HS-5 (cell line): ENCODE results near the gene RFXANK.

Source experiments
- DNase-seq: peaks from one replicate; pipeline ENCODE4 v3.0.0-alpha.2; 2012; ENCODE audit warnings: low read depth

Gene RFXANK

GRCh38 chr19:19232261-19232721, 40.2 kb downstream of the RFXANK start:
- no peak for DNase-seq

- no peak for DNase-seq
Observed at GRCh38 chr19:19234220-19234816, 42.3 kb downstream of the RFXANK start.

GRCh38 chr19:19236173-19236572, 44.1 kb downstream of the RFXANK start:
- DNase-seq, result no peak

- DNase-seq, result no peak
Observed at GRCh38 chr19:19238126-19238894, 46.3 kb downstream of the RFXANK start.

- DNase-seq, result no peak
Observed at GRCh38 chr19:19239675-19240074, 47.6 kb downstream of the RFXANK start.

- DNase-seq, result no peak
Observed at GRCh38 chr19:19240476-19240875, 48.4 kb downstream of the RFXANK start.

- no peak for DNase-seq
Observed at GRCh38 chr19:19250196-19250801, 58.2 kb downstream of the RFXANK start.
